Superior temporal gyrus (tissue), 1 donor: ENCODE data around the gene UFL1.
"Not testable (repeated sequence)": the region's sequence is repeated elsewhere in the genome, so short reads cannot be mapped to it uniquely, and the experiment has no call there.

Experiments
- DNase-seq: peaks from one replicate; pipeline ENCODE4 v3.0.0-alpha.2; 2016; ENCODE audit errors: extremely low spot score

The UFL1 gene

DNA sequence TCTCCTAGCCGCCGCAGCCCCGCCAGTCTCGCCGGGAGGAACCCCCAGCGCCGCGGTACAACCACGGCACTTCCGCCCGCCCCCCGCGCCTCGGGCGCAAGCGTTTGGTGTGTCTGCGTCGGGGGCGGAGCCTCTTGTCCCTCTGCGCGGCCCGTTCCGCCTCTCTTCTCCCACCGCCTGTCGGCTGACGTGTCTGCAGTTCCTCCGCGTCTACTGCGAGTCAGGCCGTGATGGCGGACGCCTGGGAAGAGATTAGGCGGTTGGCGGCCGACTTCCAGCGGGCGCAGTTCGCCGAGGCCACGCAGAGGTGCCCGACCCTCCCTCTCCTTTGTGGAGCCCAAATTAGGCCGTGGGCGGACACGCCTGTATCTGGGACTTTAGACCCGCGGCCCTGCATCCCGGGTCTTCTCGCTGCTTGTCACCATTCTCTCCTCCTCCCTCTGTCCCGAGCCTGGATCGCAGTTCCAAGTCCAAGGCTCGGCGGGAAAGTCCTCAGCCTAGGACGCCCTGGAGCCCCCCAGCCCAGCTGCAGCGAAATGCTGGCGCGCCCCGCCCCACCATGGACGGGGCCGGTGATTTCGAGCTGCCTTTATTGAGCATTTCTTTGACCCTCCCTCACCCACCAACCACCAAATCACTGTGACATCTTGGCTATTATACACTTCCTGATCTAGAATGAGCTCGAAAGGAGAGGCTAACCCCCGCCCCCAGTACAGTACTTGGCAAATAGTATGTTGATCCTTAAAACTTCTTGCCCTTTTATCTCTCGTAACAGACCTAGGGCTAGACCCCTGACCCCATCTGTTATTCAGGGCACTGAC, at the start of gene UFL1:
TSS of gene UFL1 (plus strand) at position 163 of the 821 bp plus-strand sequence. CDS start at position 231, 68 bp downstream.
- peak; percentile 95 for DNase-seq

DNA sequence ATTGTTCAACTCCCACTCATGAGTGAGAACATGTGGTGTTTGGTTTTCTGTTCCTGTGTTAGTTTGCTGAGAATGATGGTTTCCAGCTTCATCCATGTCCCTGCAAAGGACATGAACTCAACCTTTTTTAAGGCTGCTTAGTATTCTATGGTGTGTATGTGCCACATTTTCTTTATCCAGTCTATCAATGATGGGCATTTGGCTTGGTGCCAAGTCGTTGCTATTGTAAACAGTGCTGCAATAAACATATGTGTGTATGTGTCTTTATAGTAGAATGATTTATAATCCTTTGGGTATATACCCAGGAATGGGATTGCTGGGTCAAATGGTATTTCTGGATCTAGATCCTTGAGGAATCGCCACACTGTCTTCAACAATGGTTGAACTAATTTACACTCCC, 49.3 kb upstream of the UFL1 start:
- not testable (repeated sequence) for DNase-seq

DNA sequence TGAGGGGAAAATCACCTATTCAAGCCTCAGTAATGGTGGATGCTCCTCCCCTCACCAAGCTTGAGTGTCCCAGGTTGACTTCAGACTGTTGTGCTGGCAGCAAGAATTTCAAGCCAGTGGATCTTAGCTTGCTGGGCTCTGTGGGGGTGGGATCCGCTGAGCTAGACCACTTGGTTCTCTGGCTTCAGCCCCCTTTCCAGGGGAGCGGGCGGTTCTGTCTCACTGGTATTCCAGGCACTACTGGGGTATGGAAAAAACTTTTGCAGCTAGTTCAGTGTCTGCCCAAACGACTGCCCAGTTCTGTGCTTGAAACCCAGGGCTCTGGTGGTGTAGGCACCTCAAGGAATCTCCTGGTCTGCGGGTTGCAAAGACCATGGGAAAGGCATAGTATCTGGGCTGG, 42.9 kb upstream of the UFL1 start:
- no peak for DNase-seq

DNA sequence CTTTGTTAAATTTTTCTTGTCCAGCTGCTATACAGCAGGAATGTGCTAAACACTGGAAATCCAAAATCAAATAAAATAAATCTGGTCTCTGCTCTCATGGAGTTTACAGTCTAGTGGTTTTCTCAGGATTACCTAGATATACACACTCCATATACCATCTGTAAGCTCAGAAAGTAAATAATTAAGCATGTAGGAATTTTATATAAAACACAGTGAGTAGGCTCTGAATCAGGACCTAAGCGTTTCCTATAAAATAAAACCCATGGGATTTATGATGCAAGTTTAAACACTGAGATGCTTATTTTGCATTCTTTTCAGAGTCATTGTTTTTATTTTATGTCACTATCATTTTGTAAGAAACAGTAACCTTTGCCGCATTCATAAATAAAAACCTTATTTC, 29.7 kb upstream of the UFL1 start:
- DNase-seq, result no peak

DNA sequence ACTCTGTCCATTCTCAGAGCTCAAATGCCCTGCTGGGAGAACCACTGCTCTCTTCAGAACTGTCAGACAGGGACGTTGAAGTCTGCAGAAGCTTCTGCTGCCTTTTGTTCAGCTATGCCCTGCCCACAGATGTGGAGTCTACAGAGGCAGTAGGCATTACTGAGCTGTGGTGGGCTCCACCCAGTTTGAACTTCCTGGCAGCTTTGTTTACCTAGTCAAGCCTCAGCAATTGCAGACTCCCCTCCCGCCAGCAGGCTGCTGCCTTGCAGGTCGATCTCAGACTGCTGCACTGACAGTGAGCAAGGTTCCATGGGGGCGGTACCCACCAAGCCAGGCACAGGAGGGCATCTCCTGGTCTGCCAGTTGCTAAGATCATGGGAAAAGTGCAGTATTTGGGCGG, 21.8 kb upstream of the UFL1 start:
- no peak for DNase-seq

DNA sequence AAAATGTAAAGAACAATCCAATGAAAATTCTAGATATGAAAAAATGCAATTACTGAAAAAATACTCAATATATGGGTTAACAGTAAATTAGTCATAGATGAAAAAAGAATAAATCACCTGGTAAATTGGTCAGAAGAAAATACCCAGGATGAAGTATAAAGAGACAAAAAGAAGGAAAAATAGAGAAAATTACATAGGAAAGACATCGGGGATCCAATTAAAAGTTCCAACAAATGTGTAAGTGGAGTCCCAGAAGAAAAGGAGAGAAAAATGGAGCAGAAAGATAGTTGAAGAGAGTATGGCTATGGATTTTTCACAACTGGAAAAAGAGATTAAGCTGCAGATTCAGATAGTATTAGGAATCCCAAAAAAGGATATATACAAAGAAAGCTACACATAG, 18.7 kb upstream of the UFL1 start:
- no peak for DNase-seq

DNA sequence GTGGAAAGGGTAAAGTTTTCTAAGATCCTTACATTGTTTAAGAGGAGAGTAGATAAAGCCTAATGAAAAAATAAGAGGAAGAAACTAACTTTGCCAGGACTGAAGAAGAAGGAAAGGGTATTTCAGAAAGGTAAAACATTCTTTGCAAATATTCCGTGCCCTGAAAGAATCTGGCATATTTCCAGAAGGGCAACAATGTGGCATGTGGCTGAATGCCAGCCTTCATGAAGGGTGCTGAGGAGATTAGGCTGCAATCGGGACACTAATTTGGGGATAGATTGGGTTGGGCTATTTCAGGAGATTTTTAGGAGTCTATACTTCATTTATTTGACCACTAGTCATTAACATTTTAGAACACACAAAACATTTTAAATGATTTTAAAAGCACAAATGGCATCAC, 16.2 kb upstream of the UFL1 start:
- DNase-seq, result no peak

DNA sequence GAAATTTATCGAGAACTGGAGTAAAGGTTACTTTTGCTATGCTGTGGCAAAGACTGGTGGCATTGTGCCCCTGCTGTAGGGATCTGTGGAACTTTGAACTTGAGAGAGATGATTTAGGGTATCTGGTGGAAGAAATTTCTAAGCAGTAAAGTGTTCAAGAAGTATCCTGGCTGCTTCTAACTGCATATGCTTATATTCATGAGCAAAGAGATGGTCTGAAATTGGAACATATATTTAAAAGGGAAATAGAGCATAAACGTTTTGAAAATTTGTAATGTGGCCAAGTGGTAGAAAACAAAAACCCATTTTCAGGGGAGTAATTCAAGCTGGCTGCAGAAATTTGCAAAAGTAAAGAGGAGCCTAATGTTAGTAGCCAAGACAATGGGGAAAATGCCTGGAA, 12.3 kb upstream of the UFL1 start:
- DNase-seq, result no peak

DNA sequence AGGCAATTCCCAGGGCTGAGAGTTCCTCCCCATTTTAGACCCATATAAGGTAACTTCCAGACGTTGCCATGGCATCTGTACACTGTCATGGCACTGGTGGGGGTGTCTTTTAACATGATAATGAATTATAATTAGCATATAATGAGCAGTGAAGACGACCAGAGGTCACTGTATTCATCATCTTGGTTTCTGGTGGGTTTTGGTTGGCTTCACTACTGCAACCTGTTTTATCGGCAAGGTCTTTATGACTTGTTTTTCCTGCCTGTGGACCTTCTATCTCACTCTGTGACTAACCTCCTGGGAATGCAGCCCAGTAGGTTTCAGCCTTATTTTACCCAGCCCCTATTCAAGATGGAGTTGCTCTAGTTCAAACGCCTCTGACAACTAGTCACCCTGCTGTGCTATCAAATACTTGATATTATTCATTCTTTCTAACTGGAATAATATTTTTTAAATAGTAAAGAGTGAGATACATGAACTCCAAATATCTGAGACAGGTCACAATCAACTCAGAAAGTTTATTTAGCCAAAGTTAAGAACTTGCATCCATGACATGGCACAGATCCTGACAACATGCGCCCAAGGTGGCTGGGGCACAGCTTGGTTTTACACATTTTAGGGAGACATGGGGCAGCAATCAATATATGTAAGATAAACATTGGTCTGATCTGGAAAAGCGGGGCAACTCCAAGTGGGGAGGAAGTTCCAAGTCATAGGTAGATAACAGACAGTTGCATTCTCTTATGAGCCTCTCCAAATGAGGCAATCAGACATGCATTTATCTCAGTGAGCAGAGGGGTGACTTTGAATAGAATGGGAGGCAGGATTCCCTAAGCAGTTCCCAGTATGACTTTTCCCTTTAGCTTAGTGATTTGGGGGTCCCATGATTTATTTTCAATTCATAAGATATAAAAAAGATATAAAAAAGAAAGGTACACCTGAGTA, 1.2 kb upstream of the UFL1 start:
- DNase-seq, result no peak

DNA sequence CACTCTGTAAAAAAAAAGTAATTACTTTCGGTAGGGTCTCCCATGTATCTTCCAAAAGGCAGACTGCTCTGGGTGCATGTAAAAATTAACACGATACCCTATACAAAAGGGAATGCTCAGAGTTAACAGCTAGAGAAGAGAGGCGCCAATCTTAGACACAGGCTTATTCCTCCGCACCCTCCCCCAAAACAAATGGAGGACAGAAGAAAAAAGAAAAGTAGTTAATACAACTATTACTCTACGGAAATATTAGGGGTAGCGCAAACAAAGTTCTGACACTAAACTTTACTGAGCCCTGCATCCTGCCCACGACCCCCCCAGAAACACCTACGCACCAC, 331 bp upstream of the UFL1 start:
- no peak for DNase-seq

DNA sequence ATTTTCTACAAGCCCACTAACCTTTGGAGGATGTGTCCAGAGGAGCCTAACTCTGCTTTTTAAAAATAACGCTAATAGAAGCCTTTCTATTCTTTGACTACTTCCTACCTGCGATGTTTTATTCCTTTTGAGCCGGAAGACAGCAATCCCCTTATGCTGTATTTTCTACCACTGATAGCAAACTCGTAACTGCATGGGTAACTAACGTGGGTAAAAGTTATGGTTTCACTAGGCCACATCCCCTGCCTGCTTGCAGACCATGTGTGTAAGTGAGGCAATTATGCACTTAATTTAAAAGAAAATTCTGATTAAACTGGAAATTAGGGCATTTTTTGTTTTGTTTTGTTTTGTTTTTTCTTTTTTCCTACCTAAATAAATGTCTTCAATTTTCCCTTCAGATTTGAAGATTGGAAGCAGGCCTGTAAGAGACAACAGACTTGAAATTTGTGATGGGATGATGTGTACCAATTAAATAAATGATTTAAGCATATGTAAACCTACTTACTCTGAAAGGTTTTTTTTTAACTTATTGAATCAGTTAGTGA, 931 bp downstream of the UFL1 start:
- DNase-seq, result peak; percentile 46

DNA sequence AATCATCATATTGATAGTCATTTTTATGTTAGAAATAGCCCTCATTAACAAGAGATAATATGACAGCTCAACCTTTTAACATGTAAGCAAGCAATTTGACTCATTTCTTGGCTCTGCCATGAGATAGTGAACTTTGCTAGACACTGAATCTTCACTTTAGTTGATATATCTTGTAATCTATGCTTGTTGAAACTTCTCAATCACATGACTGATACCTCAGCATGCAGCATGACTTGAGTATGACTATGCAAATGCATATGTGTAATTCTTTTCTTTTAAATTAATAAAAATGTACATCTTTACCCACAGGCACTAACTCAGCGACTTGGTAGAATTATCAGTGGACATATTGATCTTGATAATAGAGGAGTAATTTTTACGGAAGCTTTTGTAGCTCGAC, 6.6 kb downstream of the UFL1 start:
- DNase-seq, result no peak

DNA sequence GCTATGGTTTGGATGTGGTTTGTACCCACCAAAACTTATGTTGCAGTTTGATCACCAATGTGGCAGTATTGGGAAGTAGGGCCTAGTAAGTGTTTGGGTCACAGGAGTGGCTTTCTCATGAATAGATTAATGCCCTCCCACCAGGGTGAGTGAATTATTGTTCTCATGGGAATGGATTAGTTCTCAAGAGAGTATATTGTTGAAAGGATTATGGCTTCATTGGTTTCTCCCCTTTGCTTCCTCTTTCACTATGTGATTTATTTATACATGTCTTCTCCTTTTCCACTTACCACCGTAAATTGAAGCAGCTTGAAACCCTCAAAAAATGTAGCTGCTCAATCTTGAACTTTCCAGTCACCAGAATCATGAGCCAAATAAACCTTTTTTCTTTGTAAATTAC, 10.8 kb downstream of the UFL1 start:
- no peak for DNase-seq

DNA sequence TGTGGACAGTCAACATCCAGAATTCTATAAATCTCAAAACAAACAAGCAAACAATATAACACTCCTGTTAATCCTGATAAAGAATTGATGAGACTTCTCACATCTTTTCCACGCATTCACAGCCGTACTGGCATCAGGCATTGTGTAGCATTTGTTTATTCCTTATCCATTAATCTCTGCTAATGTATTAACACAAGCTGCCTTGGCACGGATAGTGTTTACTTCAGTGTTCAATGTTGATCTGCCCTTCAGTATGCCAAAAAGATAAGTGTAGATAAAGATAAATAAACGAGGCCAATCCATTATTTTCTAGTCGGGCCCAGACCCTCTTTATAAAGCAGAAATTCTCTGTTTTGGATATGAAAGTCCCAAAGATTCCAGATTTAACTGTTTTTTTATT, 16.1 kb downstream of the UFL1 start:
- DNase-seq, result no peak

DNA sequence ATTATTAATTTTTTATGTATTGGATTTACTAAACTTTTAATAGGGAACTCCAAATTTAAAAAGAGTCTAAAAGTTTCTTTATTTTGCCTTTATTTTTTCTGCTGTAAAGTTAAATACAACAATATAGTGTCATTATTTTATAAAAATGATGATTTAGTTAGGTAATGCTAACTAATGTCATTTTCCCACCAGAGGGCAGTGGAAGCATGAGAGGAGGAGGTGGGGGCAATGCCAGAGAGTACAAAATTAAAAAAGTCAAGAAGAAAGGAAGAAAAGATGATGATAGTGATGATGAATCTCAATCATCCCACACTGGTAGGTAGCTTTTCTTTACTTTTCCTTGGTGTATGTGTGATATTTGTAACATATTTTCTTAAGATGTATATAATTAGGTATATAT, 21.1 kb downstream of the UFL1 start:
- no peak for DNase-seq

DNA sequence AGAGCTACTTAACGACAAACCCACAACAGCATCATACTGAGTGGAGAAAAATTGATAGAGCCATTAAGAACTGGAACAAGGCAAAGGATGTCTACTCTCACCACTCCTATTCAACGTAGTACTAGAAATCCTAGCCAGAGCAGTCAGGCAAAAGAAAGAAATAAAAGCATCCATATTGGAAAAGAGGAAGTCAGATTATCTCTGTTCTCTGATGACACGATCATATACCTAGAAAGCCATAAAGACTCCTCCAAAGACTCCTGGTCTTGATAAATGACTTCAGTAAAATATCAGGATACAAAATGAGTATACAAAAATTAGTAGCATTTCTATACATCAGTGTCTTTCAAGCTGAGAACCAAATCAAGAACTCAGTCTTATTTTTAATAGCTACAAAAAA, 24.3 kb downstream of the UFL1 start:
- DNase-seq, result no peak

DNA sequence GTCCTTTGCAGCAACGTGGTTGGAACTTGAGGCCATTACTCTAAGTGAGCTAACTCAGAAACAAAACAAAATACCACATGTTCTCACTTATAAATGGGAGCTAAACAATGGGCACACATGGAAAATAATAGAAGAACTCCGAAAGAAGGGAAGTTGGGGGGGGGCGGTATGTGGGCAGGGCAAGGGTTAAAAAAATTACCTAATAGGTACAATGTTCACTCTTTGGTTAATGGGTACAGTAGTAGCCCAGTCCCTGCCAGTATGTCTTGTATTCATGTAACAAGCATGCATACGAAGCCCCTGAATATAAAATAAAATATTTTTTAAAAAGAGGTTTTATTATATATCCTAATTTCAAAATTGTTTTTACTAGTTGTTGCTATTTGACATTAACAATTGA, 26.0 kb downstream of the UFL1 start:
- DNase-seq, result no peak

DNA sequence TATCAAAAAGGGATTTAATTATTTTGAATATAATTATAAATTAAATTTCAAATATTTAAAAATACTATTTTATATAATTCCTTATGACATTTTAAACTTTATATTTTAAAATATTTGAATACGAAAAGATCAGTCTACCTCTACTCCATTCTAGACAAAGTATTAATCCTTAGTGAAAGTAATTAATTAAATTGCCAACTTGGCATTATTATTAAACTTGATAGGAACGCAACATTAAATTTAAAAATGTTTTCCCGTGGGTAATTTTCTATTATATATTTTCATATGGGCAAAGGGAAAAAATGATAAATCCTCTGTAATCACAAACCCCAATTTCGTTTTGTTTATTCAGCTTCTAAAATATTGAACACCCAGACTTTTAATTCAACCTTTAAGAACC, 33.0 kb downstream of the UFL1 start:
- no peak for DNase-seq

DNA sequence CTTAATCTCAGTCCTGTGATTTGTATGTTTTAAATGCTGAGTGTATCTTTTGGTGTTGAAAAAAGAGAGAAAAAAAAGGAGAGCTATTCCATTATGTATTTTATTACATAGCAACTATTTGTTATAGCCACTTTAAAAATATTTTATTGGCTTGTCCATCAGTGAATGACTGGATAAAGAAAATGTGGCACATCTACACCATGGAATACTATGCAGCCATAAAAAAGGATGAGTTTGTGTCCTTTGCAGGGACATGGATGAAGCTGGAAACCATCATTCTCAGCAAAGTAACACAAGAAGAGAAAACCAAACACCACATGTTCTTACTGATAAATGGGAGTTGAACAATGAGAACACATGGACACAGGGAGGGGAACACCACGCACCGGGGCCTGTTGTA, 38.1 kb downstream of the UFL1 start:
- DNase-seq, result not testable (repeated sequence)

DNA sequence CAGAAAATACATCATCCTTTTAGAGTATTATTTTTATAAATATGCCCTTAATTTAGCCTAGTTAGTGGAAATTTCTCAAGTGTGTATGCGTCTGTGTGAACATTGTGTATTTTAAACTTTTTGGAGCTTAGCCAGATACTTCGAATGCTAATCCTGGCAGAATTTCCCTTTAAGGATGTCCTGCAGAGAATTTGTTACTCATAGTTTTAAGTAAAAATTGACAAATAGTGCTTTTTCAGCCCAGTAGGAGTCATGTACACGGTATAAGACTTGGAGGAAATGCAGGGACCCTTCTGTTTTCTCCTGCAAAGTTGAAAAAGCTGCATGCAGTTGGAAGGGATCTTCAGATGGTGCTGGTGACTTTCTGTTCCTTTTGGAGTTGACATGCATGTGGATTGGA, 41.3 kb downstream of the UFL1 start, which contains the start of gene FHL5:
TSS of gene FHL5 (plus strand) at position 243 of the 400 bp plus-strand sequence. CDS start 40,486 bp downstream, outside the sequence.
- no peak for DNase-seq

DNA sequence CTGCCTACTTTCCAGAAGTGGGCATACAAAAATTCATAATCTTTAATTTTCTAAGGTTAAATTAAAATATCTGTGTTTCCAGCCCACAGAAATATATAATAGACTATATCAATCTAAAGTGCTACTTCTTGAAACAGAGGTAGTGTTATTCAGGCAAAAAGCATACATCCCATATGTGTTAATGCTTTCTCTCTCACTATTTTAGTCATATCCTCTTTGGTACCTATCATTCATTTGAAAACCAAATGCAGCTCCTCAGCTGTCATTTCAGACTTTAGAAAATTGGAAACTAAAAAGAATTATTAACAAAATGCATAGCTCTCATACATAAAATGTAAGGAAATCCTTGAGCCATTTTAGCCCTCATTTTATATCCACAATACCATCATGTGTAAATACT, 42.2 kb downstream of the UFL1 start:
- no peak for DNase-seq

DNA sequence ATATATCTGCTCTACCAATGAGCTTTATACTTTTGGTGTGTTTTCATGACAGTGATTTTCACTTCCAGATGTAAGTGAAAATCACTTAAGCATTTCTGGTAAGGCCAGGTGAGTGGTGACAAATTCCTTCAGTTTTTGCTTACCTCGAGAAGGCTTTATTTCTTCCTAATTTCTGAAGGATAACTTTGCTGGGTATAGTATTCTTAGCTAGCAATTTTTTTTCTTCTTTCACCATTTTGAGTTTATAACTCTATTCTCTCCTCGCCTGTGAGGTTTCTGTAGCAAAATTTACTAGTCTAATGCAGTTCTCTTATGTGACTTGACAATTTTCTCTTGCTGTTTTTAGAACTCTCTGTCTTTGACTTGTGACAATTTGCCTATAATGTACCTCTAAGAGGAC, 48.4 kb downstream of the UFL1 start:
- DNase-seq, result no peak

DNA sequence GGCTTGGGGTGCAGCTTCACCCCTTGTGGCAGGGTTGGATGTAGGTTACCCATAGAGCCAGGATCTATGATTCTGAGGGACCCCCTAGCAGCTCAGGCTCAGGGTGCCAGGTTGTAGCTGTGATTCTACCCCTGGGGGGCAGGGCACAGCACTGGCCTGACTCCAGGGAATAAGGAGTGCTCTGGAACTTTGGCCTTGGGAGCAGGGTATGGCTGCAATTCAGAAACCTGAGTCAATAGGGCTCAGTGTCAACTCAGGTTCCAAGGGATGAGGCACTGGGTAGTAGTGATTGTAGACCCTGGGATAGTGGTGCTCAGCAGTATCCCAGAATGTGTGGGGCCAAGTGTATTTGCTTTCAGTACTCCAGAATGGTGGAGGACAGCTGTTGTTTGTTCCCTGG, 49.9 kb downstream of the UFL1 start:
- no peak for DNase-seq
